GM12892 (cell line): ENCODE measurements around the gene VSTM1.
"Not testable (repeated sequence)": the region's sequence is repeated elsewhere in the genome, so short reads cannot be mapped to it uniquely, and the experiment has no call there.

Source experiments
- DNase-seq: peaks from one replicate; pipeline ENCODE4 v3.0.0; 2011; ENCODE audit not compliant: insufficient read length
- FAIRE-seq: peaks from 2 replicates; lab custom pipeline; 2011; peaks lifted over from hg19 to GRCh38; lab: Jason Lieb, UNC
- POLR2A ChIP-seq: IDR thresholded peaks from 2 replicates; pipeline ENCODE4 v1.6.1; 2011; ENCODE audit warnings: low read depth, low read length, control low read depth
- POLR2AphosphoS5 ChIP-seq: IDR thresholded peaks from 2 replicates; pipeline ENCODE4 v1.6.1; 2011; ENCODE audit warnings: low read depth, low read length, control low read depth
- TAF1 ChIP-seq: IDR thresholded peaks from 2 replicates; pipeline ENCODE4 v1.6.1; 2011; ENCODE audit warnings: low read depth, mild to moderate bottlenecking, control low read depth, low read length, borderline replicate concordance

Gene VSTM1

GRCh38 chr19:54045771-54046170, 17.9 kb downstream of the VSTM1 start:
- FAIRE-seq: no peak
- DNase-seq: no peak
- TF ChIP-seq POLR2AphosphoS5 (no peak), POLR2A (no peak), TAF1 (no peak)

DNA sequence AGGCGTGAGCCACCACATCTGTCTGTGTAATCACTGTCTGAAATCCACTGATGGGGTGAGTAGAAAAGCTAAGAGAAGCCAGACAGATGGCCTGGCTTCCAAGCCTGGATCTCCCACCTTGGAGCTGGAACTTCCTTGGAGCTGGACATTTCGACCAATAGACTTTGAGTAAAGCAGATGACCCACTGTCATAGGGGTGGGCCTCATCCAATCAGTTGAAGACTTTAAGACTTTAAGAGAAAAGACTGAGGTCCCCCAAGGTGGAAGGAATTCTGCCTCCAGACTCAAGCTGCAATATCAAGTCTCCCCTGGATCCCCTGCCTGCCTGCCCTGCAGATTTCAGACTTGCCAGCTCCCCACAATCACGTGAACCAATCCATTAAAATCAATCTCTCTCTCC, 20.7 kb downstream of the VSTM1 start:
- no peak for FAIRE-seq
- no peak for DNase-seq

DNA sequence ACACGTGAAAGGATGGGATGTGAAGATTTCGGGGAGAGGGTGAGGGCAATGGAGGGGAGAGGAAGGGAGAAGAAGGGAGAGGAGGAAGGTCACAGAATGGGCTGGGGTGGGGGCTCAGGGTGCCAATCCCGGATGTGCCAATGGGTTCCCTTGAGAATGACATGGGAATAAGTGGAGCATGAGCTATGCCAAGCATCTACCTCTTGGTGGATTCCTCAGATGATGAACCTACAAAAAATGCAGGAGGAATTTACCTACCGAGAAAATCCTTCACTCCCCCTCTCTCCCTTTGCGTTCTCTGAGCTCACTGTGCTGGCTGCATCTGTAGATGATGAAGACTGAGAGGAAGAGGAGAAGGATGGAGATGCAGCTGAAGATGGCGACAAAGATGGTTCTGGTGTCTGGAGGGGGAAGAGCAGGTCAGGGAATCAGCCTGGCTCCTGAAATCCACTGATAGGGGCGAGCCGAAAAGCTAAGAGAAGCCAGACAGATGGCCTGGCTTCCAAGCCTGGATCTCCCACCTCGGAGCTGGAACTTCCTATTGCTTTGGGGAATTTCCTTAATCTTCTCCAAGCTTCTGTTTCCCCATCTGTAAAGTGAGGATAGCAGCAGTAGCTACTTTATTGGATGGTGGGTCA, 21.6 kb downstream of the VSTM1 start:
- no peak for FAIRE-seq
- no peak for DNase-seq
- TF ChIP-seq TAF1 (no peak), POLR2AphosphoS5 (no peak), POLR2A (no peak)

More for the DNA sequence above, 20.7 kb downstream of the VSTM1 start:
- no peak for TF ChIP-seq TAF1

- TF ChIP-seq TAF1: no peak
- TF ChIP-seq POLR2AphosphoS5: no peak
- no peak for TF ChIP-seq POLR2A
- no peak for FAIRE-seq
Measured at GRCh38 chr19:54040003-54040402, 23.7 kb downstream of the VSTM1 start.

GRCh38 chr19:54036542-54036941, 27.2 kb downstream of the VSTM1 start:
- FAIRE-seq, DNase-seq: not testable (repeated sequence)

More at GRCh38 chr19:54040003-54040402, 23.7 kb downstream of the VSTM1 start:
- no peak for DNase-seq

DNA sequence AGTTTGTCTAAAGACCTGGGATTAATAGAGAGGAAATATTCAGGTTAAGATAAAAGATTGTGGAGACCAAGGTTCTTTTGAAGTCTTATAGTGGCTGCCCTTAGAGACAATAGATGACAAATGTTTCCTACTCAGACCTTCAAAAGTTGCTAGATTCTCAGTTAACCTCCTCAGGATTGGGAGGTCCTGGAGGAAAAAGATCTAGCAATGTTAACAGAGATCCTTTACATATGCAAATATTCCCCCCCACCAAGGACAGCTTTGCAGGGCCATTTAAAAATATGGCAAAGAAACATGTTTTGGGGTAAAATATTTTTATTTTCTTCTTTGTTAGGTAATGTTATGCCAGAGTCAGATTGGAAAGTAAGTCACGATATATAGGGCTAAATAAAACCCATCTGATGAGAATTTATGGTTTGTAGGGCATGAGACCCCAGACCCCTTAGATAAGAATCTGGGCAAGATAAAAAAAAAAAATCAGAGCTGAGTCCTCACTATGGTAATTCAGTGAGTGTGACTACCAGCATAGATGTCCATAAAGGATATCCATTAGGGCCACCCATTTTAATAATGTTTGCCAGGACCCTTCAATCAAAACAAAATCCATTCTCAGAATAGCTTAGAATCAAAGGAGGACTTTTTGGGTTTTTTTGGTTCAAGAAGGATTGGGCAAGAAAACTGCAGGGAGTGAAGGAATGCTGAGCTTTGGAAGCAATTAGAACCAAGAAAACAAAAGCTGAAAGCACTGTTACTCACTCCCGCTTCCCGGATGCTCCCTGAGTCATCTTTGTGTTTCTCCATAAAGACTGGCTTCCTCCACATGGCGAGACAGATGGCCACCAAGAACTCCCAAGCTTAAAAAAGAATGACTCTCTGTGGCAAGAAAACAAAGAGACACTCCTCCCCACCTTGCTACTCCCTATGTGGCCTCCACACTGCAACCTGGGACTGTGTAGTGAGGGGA, 28.2 kb downstream of the VSTM1 start:
- no peak for DNase-seq
- no peak for FAIRE-seq

GRCh38 chr19:54030895-54031586, 32.7 kb downstream of the VSTM1 start:
- DNase-seq: no peak
- TF ChIP-seq TAF1 (no peak), POLR2A (no peak), POLR2AphosphoS5 (no peak)
- FAIRE-seq: no peak

More for the DNA sequence above, 28.2 kb downstream of the VSTM1 start:
- TF ChIP-seq POLR2AphosphoS5 (no peak), TAF1 (no peak), POLR2A (no peak)

GRCh38 chr19:54029930-54030490, 33.7 kb downstream of the VSTM1 start:
- FAIRE-seq (no peak), DNase-seq (no peak)
- TF ChIP-seq TAF1 (no peak), POLR2AphosphoS5 (no peak)

GRCh38 chr19:54029301-54029700, 34.4 kb downstream of the VSTM1 start:
- FAIRE-seq: no peak
- TF ChIP-seq POLR2AphosphoS5: no peak
- TF ChIP-seq POLR2A: no peak
- TF ChIP-seq TAF1: no peak
- no peak for DNase-seq

DNA sequence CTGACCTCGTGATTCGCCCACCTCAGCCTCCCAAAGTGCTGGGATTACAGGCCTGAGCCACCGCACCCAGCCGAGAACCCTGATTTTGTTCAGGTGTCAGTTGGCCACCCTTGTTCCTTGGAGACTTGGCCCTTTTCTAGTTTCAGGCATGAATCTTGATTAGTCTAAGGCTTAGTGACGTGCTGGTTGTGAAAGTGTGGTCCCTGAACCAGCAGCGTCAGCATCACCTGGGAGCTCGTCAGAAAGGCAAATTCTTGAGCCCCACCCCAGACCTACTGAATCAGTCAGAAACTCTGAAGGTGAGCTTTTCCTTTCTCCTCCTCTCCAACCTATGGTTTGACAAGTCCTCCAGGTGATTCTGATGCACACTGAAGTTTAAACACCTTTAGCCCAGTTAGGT, 37.0 kb downstream of the VSTM1 start:
- DNase-seq (no peak), FAIRE-seq (no peak)
- TF ChIP-seq POLR2A: no peak
- no peak for TF ChIP-seq TAF1
- TF ChIP-seq POLR2AphosphoS5: no peak

GRCh38 chr19:54024660-54025059, 39.0 kb downstream of the VSTM1 start:
- DNase-seq (no peak), FAIRE-seq (no peak)
- TF ChIP-seq POLR2A (no peak), POLR2AphosphoS5 (no peak), TAF1 (no peak)

DNA sequence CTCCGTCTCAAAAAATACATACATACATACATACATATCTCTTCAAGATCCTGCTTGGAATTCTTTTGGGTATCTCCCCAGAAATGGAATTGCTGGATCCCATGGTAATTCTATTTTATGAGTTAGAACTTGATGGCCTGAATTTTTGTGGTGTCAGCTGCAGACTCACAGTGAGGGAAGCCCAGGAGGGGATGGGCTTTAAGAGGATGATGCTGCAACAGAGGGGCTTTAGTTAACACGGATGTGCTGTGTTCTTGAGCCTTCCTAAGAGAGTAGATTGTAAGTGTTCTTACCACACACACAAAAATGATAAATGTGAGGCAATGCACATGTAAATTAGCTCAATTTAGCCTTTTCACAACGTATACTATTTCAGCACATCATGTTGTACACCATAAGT, 40.5 kb downstream of the VSTM1 start:
- TF ChIP-seq POLR2A (no peak), TAF1 (no peak), POLR2AphosphoS5 (no peak)
- DNase-seq (no peak), FAIRE-seq (no peak)
